GM12878 (cell line): Measurements from ENCODE around the gene CCDC85B. TPM values are rescaled to one million over a fixed set of nuclear protein-coding genes. Genes with fewer than 3 reads are reported as not detected.

Experiments used
- ATAC-seq: fragments of 200-7000 bp; cut with Tn5 transposase; 3 replicates; pipeline ENCODE4 v1.9.1; 2020; ENCODE audit warnings: mild to moderate bottlenecking, moderate library complexity
- BruUV-seq: library from RNA; stranded (reverse); fragments of 400-500 nt; replicated peaks from 2 replicates; lab custom pipeline; 2021; lab: Mats Ljungman, UMichigan
- CTCF ChIA-PET: fragments of 300-600 bp; sonication (Branson Sonifier 250); formaldehyde crosslinking; extraction: SDS; loops from one replicate; lab custom pipeline; 2021; ENCODE audit warnings: inconsistent platforms; lab: Yijun Ruan, JAX
- POLR2A ChIA-PET: fragments of 350-600 bp; formaldehyde crosslinking; extraction: SDS; loops from one replicate; lab custom pipeline; 2021; ENCODE audit warnings: inconsistent platforms; lab: Charles Lee
- RAD21 ChIA-PET: fragments of 300-600 bp; sonication (Branson Sonifier 250); formaldehyde crosslinking; loops from one replicate; lab custom pipeline; 2023; ENCODE audit warnings: antibody characterized with exemption; ENCODE audit not compliant: unreplicated experiment; lab: Charles Lee
- SMC1A ChIA-PET: fragments of 300-600 bp; sonication (Branson Sonifier 250); formaldehyde crosslinking; loops from one replicate; lab custom pipeline; 2023; ENCODE audit not compliant: unreplicated experiment, uncharacterized antibody; lab: Charles Lee
- DNase-seq: peaks from one replicate; pipeline ENCODE4 v3.0.0-alpha.2; 2011; ENCODE audit warnings: low read depth, low spot score
- FAIRE-seq: peaks from 3 replicates; lab custom pipeline; 2011; peaks lifted over from hg19 to GRCh38; lab: Jason Lieb, UNC
- H2AFZ ChIP-seq: 2 replicates; pipeline ENCODE4 v1.6.0; 2011; ENCODE audit warnings: low read depth, low read length, control low read depth; ENCODE audit not compliant: control insufficient read depth
- H3K27ac ChIP-seq: 2 replicates; pipeline ENCODE4 v1.5.1; 2011; ENCODE audit warnings: control low read depth; ENCODE audit not compliant: control insufficient read depth, insufficient read depth
- H3K27me3 ChIP-seq, 2 experiments: replicated peaks in 1 of 2; 2 replicates each; pipeline versions ENCODE4 v1.6.0 to v1.6.1; 2011; ENCODE audit warnings: low read length in 1 of 2; ENCODE audit not compliant: control insufficient read depth in 2 of 2, insufficient read depth in 2 of 2
- H3K36me3 ChIP-seq, 2 experiments: 2 replicates each; pipeline ENCODE4 v1.5.1; 2011; ENCODE audit warnings: low read length in 1 of 2; ENCODE audit not compliant: control insufficient read depth in 2 of 2, insufficient read depth in 2 of 2
- H3K4me1 ChIP-seq: 2 replicates; pipeline ENCODE4 v1.6.1; 2011; ENCODE audit warnings: mild to moderate bottlenecking, low read length, moderate library complexity, mixed read lengths; ENCODE audit not compliant: control insufficient read depth, insufficient read depth
- H3K4me2 ChIP-seq: 2 replicates; pipeline ENCODE4 v1.6.0; 2011; ENCODE audit warnings: control low read depth; ENCODE audit not compliant: control insufficient read depth, insufficient read depth
- H3K4me3 ChIP-seq: fragments of 200-600 bp; sonication (generic); 2 replicates; pipeline ENCODE4 v1.5.1; 2016
- H3K79me2 ChIP-seq: 2 replicates; pipeline ENCODE4 v1.6.0; 2011; ENCODE audit warnings: low read length; ENCODE audit not compliant: control insufficient read depth, insufficient read depth
- H3K9ac ChIP-seq: 2 replicates; pipeline ENCODE4 v1.8.0; 2011; ENCODE audit warnings: low read length, control low read depth, mixed read lengths; ENCODE audit not compliant: control insufficient read depth, insufficient read depth
- H3K9me3 ChIP-seq: replicated peaks from 3 replicates; pipeline ENCODE4 v1.5.1; 2011; ENCODE audit warnings: mild to moderate bottlenecking, low read length; ENCODE audit not compliant: control insufficient read depth, insufficient read depth
- H4K20me1 ChIP-seq: 2 replicates; pipeline ENCODE4 v1.6.0; 2011; ENCODE audit not compliant: control insufficient read depth, insufficient read depth
- BCLAF1 ChIP-seq: fragments of 450-650 bp; IDR thresholded peaks from 2 replicates; pipeline ENCODE4 v1.6.1; 2017; ENCODE audit warnings: antibody characterized with exemption, mild to moderate bottlenecking, moderate library complexity
- FOXM1 ChIP-seq: IDR thresholded peaks from 2 replicates; pipeline ENCODE4 v1.6.1; 2012; ENCODE audit warnings: low read depth, mild to moderate bottlenecking, inconsistent platforms, low read length, moderate library complexity
- IKZF2 ChIP-seq, 2 experiments: fragments of 450-650 bp; IDR thresholded peaks; 2 replicates each; pipeline ENCODE4 v1.6.1; 2017; ENCODE audit warnings: mild to moderate bottlenecking in 2 of 2, moderate library complexity in 2 of 2
- NBN ChIP-seq: fragments of 450-650 bp; IDR thresholded peaks from 2 replicates; pipeline ENCODE4 v1.6.1; 2016
- NFXL1 ChIP-seq: fragments of 450-650 bp; IDR thresholded peaks from 2 replicates; pipeline ENCODE4 v1.6.1; 2017; ENCODE audit warnings: antibody characterized with exemption, mild to moderate bottlenecking, borderline replicate concordance
- PKNOX1 ChIP-seq: fragments of 450-650 bp; IDR thresholded peaks from 2 replicates; pipeline ENCODE4 v1.6.1; 2016; ENCODE audit warnings: mild to moderate bottlenecking
- RUNX3 ChIP-seq: IDR thresholded peaks from 2 replicates; pipeline ENCODE4 v1.6.1; 2012; ENCODE audit warnings: low read length, inconsistent platforms
- SP1 ChIP-seq: IDR thresholded peaks from one replicate; pipeline ENCODE4 v1.6.1; 2011; ENCODE audit warnings: low read depth, low read length
- SUZ12 ChIP-seq: fragments of 200-600 bp; sonication (generic); IDR thresholded peaks from one replicate; pipeline ENCODE4 v1.6.1; 2018; ENCODE audit warnings: antibody characterized with exemption, mild to moderate bottlenecking; ENCODE audit not compliant: unreplicated experiment
- TAF1 ChIP-seq: IDR thresholded peaks from 2 replicates; pipeline ENCODE4 v1.6.1; 2011; ENCODE audit warnings: mild to moderate bottlenecking, low read depth, low read length, borderline replicate concordance
- USF1 ChIP-seq: IDR thresholded peaks from 2 replicates; pipeline ENCODE4 v1.6.1; 2011; ENCODE audit warnings: borderline replicate concordance, low read depth, mild to moderate bottlenecking, moderate library complexity, mixed read lengths, low read length; ENCODE audit not compliant: insufficient read depth; ENCODE audit errors: extremely low read length
- WGBS: methylation state at CpG from one replicate; pipeline ENCODE4 v1.1.6; 2016; ENCODE audit warnings: low lambda C conversion rate; ENCODE audit not compliant: insufficient replicate concordance, insufficient coverage; ENCODE audit errors: missing lambda C conversion rate; 5-methylcytosine and 5-hydroxymethylcytosine counted together
- in situ Hi-C: fragments of 300-500 bp; cut with MboI; formaldehyde crosslinking; loops from 9 replicates; pipeline ENCODE4 v1.14.3; 2018; ENCODE audit warnings: mixed read lengths
- intact Hi-C: fragments of 100-400 bp; cut with micrococcal nuclease; formaldehyde crosslinking; loops from one replicate; pipeline ENCODE4 v1.14.2; 2022; ENCODE audit not compliant: unreplicated experiment
- polyA plus RNA-seq, 11 experiments: library from polyadenylated mRNA; depleted of rRNA in 4 of 11; unstranded in 6 of 11; stranded (reverse) in 5 of 11; fragments of >200 nt; fragmentation: Nextera tagmentation in 4 of 11; fragmentation: Illumina TruSeq in 1 of 11; extraction: Ambion mirVana in 4 of 11; extraction: Trizol in 1 of 11; gene quantifications; 1 replicate in 1 of 11; 2 replicates in 10 of 11; pipeline versions ENCODE4 v1.2.1 to v1.2.3, GENCODE V29; 2011 to 2016; ENCODE audit warnings: inconsistent platforms in 2 of 11, missing spikeins in 2 of 11, low read depth in 1 of 11
- total RNA-seq, 4 experiments: library from RNA; depleted of rRNA in 3 of 4; stranded (reverse); fragments of >200 nt in 3 of 4; fragmentation: Illumina TruSeq in 1 of 4; extraction: Trizol in 1 of 4; gene quantifications; 2 replicates each; pipeline versions ENCODE4 v1.2.1 to v1.2.3, GENCODE V29; 2013 to 2021
- TF ChIP-seq, protein P1 (sequence below): IDR thresholded peaks from 2 replicates; pipeline ENCODE4 v1.6.1; 2012; ENCODE audit warnings: low read depth, low read length, improper control_type of control experiment
- TF ChIP-seq, protein P2 (sequence below): fragments of 450-650 bp; IDR thresholded peaks from 2 replicates; pipeline ENCODE4 v1.6.1; 2016; ENCODE audit warnings: mild to moderate bottlenecking
- TF ChIP-seq, protein P3 (sequence below): fragments of 450-650 bp; IDR thresholded peaks from 2 replicates; pipeline ENCODE4 v1.6.1; 2018; ENCODE audit warnings: mild to moderate bottlenecking, low read depth, moderate library complexity; ENCODE audit not compliant: partially characterized antibody

Gene CCDC85B
- total and polyA plus RNA-seq, 10 of the 15 experiments (the other 5 are each of a cell fraction or from before 2014, with no cell fraction given), result 0.32 to 114 (median 49.5) TPM

- no peak for FAIRE-seq
- BruUV-seq, result no TSS peak
- 99% methylated on average over 9 of the region's 10 CpGs for WGBS
- ATAC-seq, result no peak
- Histone ChIP-seq H3K36me3 (peaks cover 0 to 2% of the 10 kb centered on the region in 2 experiments; a peak in 2 of 4 replicates), H3K9ac (no peak overlapping the region), H3K27me3 (no peaks in the 10 kb centered on the region), H3K4me2 (no peak overlapping the region), H4K20me1 (no peaks in the 10 kb centered on the region), H3K9me3 (no peaks in the 10 kb centered on the region), H3K79me2 (peaks cover 33% of the 10 kb centered on the region), H3K4me3 (no peak overlapping the region), H3K27ac (no peak overlapping the region), H2AFZ (no peak overlapping the region), H3K4me1 (peaks cover 19% of the 10 kb centered on the region)
- ChIA-PET RAD21 (no interaction called here), CTCF (interaction anchor here (0.7 to 1.4 kb wide), 3 partner anchors 37 to 217 kb away, joined by 4 to 10 read pairs (median 5); partner anchors contain the start of gene MUS81), POLR2A (interaction anchor here (0.6 to 0.9 kb wide), 3 partner anchors 31 to 40 kb away, joined by 3 read pairs; partner anchors contain the start of gene CCDC85B), SMC1A (no interaction called here)
- in situ Hi-C loops (no loop called here), intact Hi-C loops (no loop called here)
- DNase-seq, result no peak
- TF ChIP-seq, protein P1, sequence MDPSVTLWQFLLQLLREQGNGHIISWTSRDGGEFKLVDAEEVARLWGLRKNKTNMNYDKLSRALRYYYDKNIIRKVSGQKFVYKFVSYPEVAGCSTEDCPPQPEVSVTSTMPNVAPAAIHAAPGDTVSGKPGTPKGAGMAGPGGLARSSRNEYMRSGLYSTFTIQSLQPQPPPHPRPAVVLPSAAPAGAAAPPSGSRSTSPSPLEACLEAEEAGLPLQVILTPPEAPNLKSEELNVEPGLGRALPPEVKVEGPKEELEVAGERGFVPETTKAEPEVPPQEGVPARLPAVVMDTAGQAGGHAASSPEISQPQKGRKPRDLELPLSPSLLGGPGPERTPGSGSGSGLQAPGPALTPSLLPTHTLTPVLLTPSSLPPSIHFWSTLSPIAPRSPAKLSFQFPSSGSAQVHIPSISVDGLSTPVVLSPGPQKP, result no peak
- no peak for TF ChIP-seq IKZF2 (IDR thresholded peaks at IDR 0.05)
- TF ChIP-seq, protein P2, sequence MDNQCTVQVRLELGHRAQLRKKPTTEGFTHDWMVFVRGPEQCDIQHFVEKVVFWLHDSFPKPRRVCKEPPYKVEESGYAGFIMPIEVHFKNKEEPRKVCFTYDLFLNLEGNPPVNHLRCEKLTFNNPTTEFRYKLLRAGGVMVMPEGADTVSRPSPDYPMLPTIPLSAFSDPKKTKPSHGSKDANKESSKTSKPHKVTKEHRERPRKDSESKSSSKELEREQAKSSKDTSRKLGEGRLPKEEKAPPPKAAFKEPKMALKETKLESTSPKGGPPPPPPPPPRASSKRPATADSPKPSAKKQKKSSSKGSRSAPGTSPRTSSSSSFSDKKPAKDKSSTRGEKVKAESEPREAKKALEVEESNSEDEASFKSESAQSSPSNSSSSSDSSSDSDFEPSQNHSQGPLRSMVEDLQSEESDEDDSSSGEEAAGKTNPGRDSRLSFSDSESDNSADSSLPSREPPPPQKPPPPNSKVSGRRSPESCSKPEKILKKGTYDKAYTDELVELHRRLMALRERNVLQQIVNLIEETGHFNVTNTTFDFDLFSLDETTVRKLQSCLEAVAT, result no peak
- TF ChIP-seq NFXL1, result no peak
- no peak for TF ChIP-seq BCLAF1
- no peak for TF ChIP-seq RUNX3
- no peak for TF ChIP-seq SUZ12
- TF ChIP-seq SP1, result no peak
- no peak for TF ChIP-seq NBN
- TF ChIP-seq, protein P3, sequence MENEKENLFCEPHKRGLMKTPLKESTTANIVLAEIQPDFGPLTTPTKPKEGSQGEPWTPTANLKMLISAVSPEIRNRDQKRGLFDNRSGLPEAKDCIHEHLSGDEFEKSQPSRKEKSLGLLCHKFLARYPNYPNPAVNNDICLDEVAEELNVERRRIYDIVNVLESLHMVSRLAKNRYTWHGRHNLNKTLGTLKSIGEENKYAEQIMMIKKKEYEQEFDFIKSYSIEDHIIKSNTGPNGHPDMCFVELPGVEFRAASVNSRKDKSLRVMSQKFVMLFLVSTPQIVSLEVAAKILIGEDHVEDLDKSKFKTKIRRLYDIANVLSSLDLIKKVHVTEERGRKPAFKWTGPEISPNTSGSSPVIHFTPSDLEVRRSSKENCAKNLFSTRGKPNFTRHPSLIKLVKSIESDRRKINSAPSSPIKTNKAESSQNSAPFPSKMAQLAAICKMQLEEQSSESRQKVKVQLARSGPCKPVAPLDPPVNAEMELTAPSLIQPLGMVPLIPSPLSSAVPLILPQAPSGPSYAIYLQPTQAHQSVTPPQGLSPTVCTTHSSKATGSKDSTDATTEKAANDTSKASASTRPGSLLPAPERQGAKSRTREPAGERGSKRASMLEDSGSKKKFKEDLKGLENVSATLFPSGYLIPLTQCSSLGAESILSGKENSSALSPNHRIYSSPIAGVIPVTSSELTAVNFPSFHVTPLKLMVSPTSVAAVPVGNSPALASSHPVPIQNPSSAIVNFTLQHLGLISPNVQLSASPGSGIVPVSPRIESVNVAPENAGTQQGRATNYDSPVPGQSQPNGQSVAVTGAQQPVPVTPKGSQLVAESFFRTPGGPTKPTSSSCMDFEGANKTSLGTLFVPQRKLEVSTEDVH, result no peak
- TF ChIP-seq USF1, result no peak
- TF ChIP-seq PKNOX1, result no peak
- TF ChIP-seq TAF1, result no peak
- no peak for TF ChIP-seq FOXM1
Observed at GRCh38 chr11:65921876-65922275, 31.4 kb downstream of the CCDC85B start.
